Fibroblast of lung (primary cell): ENCODE data around the gene CDH24. TPM values are rescaled to one million over a fixed set of nuclear protein-coding genes. Genes with fewer than 3 reads are reported as not detected.

Source experiments
- DNase-seq, 2 donors: peaks; one replicate each; pipeline versions ENCODE4 v3.0.0 to v3.0.0-alpha.2; 2010; ENCODE audit warnings: low read depth in 2 of 2
- H2AFZ ChIP-seq: 2 replicates; pipeline ENCODE4 v1.5.1; 2012; ENCODE audit warnings: low read length, control low read depth, inconsistent platforms
- H3K27ac ChIP-seq: 2 replicates; pipeline ENCODE4 v1.5.1; 2011; ENCODE audit warnings: low read length, control low read depth; ENCODE audit not compliant: insufficient read depth
- H3K27me3 ChIP-seq: 2 replicates; pipeline ENCODE4 v1.5.1; 2011; ENCODE audit warnings: mild to moderate bottlenecking, low read length; ENCODE audit not compliant: control insufficient read depth, insufficient read depth
- H3K36me3 ChIP-seq: 2 replicates; pipeline ENCODE4 v1.5.1; 2011; ENCODE audit warnings: low read length; ENCODE audit not compliant: control insufficient read depth, insufficient read depth
- H3K4me1 ChIP-seq: 2 replicates; pipeline ENCODE4 v1.5.1; 2011; ENCODE audit warnings: low read length; ENCODE audit not compliant: control insufficient read depth, insufficient read depth; ENCODE audit errors: extremely low read depth
- H3K4me2 ChIP-seq: 2 replicates; pipeline ENCODE4 v1.5.1; 2011; ENCODE audit warnings: low read length, control low read depth; ENCODE audit not compliant: insufficient read depth; ENCODE audit errors: extremely low read depth
- H3K4me3 ChIP-seq, 4 experiments: fragments of 200-600 bp in 1 of 4; sonication (generic) in 1 of 4; replicated peaks in 1 of 4; 2 replicates each; pipeline ENCODE4 v1.5.1; 2011 to 2016; ENCODE audit warnings: low read length in 4 of 4, low read depth in 3 of 4, mild to moderate bottlenecking in 3 of 4, control low read depth in 2 of 4, inconsistent platforms in 1 of 4, mixed read lengths in 1 of 4; ENCODE audit not compliant: insufficient read depth in 1 of 4; ENCODE audit errors: control extremely low read depth in 1 of 4
- H3K79me2 ChIP-seq: 2 replicates; pipeline ENCODE4 v1.5.1; 2012; ENCODE audit warnings: mild to moderate bottlenecking, low read length, inconsistent platforms; ENCODE audit not compliant: control insufficient read depth, insufficient read depth
- H3K9ac ChIP-seq: 2 replicates; pipeline ENCODE4 v1.5.1; 2011; ENCODE audit warnings: mild to moderate bottlenecking, low read length, control low read depth; ENCODE audit not compliant: insufficient read depth
- H3K9me3 ChIP-seq: 2 replicates; pipeline ENCODE4 v1.5.1; 2012; ENCODE audit warnings: low read depth, low read length; ENCODE audit not compliant: control insufficient read depth, insufficient read depth
- H4K20me1 ChIP-seq: 2 replicates; pipeline ENCODE4 v1.5.1; 2011; ENCODE audit warnings: low read length; ENCODE audit not compliant: control insufficient read depth, insufficient read depth; ENCODE audit errors: extremely low read depth
- CTCF ChIP-seq, 2 donors: IDR thresholded peaks in 1 of 2; conservative IDR thresholded peaks in 1 of 2; 1 replicate in 1 of 2; 2 replicates in 1 of 2; pipeline ENCODE4 v1.5.1; 2011 to 2012; ENCODE audit warnings: low read length in 2 of 2, control low read depth in 1 of 2, inconsistent platforms in 1 of 2, low read depth in 1 of 2, mild to moderate bottlenecking in 1 of 2
- EZH2 ChIP-seq: IDR thresholded peaks from 2 replicates; pipeline ENCODE4 v1.5.1; 2012; ENCODE audit warnings: low read length, control low read depth, mild to moderate bottlenecking; ENCODE audit errors: missing control alignments
- polyA plus RNA-seq, 2 donors: library from polyadenylated mRNA; depleted of rRNA in 1 of 2; stranded (reverse) in 1 of 2; unstranded in 1 of 2; fragments of >200 nt; gene quantifications; 2 replicates each; pipeline ENCODE4 v1.2.1, GENCODE V29; 2011 to 2012; ENCODE audit warnings: missing spikeins in 1 of 2
- total RNA-seq: library from RNA; depleted of rRNA; stranded (reverse); fragments of >200 nt; gene quantifications from 2 replicates; pipeline ENCODE4 v1.2.1, GENCODE V29; 2014

CDH24 gene
- total and polyA plus RNA-seq, 2 donors (not counting 1 experiment from before 2014, with no cell fraction given): 5.0 to 5.6 TPM

GRCh38 chr14:23101213-23101970 lies 44.1 kb upstream of the CDH24 start:
- TF ChIP-seq EZH2: no peak
- no peak for TF ChIP-seq CTCF (conservative IDR thresholded peaks at IDR 0.05 in 1 of 2, IDR thresholded peaks at IDR 0.05 in 1 of 2; ENCODE audit: low read depth in 1 of 2, low read length in 2 of 2)
- Histone ChIP-seq H3K4me1 (no peaks in the 10 kb centered on the region), H3K4me2 (no peak overlapping the region), H3K79me2 (peaks cover 28% of the 10 kb centered on the region), H3K27me3 (no peaks in the 10 kb centered on the region), H3K9ac (no peak overlapping the region), H4K20me1 (no peaks in the 10 kb centered on the region), H2AFZ (no peak overlapping the region), H3K9me3 (no peaks in the 10 kb centered on the region), H3K27ac (no peak overlapping the region), H3K4me3 (no peak overlapping the region), H3K36me3 (peaks cover 5% of the 10 kb centered on the region)
- DNase-seq: no peak

DNA sequence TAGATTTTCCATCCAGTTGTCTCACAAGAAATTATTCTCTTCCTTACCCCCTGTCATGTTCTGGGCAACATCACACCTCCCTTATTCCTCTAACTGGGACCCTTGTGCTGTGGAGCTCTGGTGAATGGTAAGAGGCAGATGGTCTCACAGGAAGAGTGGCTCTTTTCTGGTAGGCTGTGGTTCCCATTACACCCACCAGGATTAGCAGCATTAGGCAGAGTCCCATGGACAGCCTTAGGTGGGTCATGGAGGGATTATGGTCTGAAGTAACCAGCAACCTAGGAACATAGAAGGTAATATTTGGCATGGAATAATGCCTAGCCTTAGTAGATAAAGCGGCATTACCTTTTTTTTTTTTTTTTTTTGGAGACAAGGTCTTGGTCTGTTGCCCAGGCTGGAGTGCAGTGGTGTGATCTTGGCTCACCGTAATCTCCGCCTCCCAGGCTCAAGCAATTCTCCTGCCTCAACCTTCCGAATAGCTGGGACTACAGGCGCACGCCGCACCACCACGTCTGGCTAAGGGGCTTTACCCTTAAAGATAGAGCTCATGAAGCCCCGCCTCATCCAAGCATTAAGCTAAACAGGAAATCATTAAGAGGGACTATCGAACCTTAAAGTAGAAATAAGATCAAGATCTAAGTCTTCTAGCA lies 42.0 kb upstream of the CDH24 start:
- peaks cover 5% of the 10 kb centered on the region for H3K36me3 ChIP-seq
- H3K79me2 ChIP-seq: peaks cover 33% of the 10 kb centered on the region
- no peak overlapping the region for H3K4me3 ChIP-seq
- no peaks in the 10 kb centered on the region for H4K20me1 ChIP-seq
- H2AFZ ChIP-seq: no peak overlapping the region
- no peak overlapping the region for H3K4me2 ChIP-seq
- no peak overlapping the region for H3K27ac ChIP-seq
- H3K9me3 ChIP-seq: no peaks in the 10 kb centered on the region
- H3K27me3 ChIP-seq: no peaks in the 10 kb centered on the region
- TF ChIP-seq CTCF (conservative IDR thresholded peaks at IDR 0.05 in 1 of 2, IDR thresholded peaks at IDR 0.05 in 1 of 2; ENCODE audit: low read depth in 1 of 2, low read length in 2 of 2): no peak
- TF ChIP-seq EZH2: no peak
- H3K9ac ChIP-seq: no peak overlapping the region
- H3K4me1 ChIP-seq: no peaks in the 10 kb centered on the region
- DNase-seq: no peak

GRCh38 chr14:23097786-23098185 lies 40.5 kb upstream of the CDH24 start:
- Histone ChIP-seq H4K20me1 (no peaks in the 10 kb centered on the region), H3K9me3 (no peaks in the 10 kb centered on the region), H3K36me3 (peaks cover 5% of the 10 kb centered on the region), H3K79me2 (peaks cover 48% of the 10 kb centered on the region), H3K4me1 (no peaks in the 10 kb centered on the region), H3K27me3 (no peaks in the 10 kb centered on the region), H2AFZ (no peak overlapping the region), H3K4me2 (peak overlapping the region; percentile 27), H3K9ac (no peak overlapping the region), H3K4me3 (peak overlapping the region in 1 of 4 experiments; percentile 86), H3K27ac (no peak overlapping the region)
- no peak for DNase-seq
- TF ChIP-seq CTCF (conservative IDR thresholded peaks at IDR 0.05 in 1 of 2, IDR thresholded peaks at IDR 0.05 in 1 of 2; ENCODE audit: low read depth in 1 of 2, low read length in 2 of 2) (no peak), EZH2 (no peak)
